Activated CD8-positive, alpha-beta T cell treated with anti-CD3 and anti-CD28 coated beads for 36 hours (primary cell): ENCODE results near the gene ZCCHC8. TPM values are rescaled to one million over a fixed set of nuclear protein-coding genes. Genes with fewer than 3 reads are reported as not detected.
"Not testable (repeated sequence)": the region's sequence is repeated elsewhere in the genome, so short reads cannot be mapped to it uniquely, and the experiment has no call there.

Experiments
- ATAC-seq: fragments of 200-7000 bp; cut with Tn5 transposase; one replicate; pipeline ENCODE4 v1.10.0; 2021; ENCODE audit warnings: mild to moderate bottlenecking, moderate library complexity
- CTCF ChIA-PET: fragments of 350-600 bp; sonication (Branson Sonifier 250); formaldehyde crosslinking; loops from one replicate; lab custom pipeline; 2021; ENCODE audit warnings: antibody characterized with exemption; lab: Charles Lee
- POLR2A ChIA-PET: fragments of 350-600 bp; sonication (Branson Sonifier 250); formaldehyde crosslinking; loops from one replicate; lab custom pipeline; 2021; ENCODE audit warnings: antibody characterized with exemption; lab: Charles Lee
- DNase-seq: peaks from one replicate; pipeline ENCODE4 v3.0.0-alpha.2; 2020
- H3K27ac Mint-ChIP-seq: one replicate; pipeline ENCODE4 v1.8.0; 2021; ENCODE audit warnings: mild to moderate bottlenecking, mixed read lengths
- H3K27me3 Mint-ChIP-seq: one replicate; pipeline ENCODE4 v1.8.0; 2021; ENCODE audit warnings: mixed read lengths
- H3K36me3 Mint-ChIP-seq: one replicate; pipeline ENCODE4 v1.8.0; 2021; ENCODE audit warnings: low read depth, mixed read lengths
- H3K4me1 Mint-ChIP-seq: one replicate; pipeline ENCODE4 v1.8.0; 2021; ENCODE audit warnings: low read depth, mixed read lengths
- H3K4me3 Mint-ChIP-seq: one replicate; pipeline ENCODE4 v1.8.0; 2021; ENCODE audit warnings: mild to moderate bottlenecking, moderate library complexity, mixed read lengths
- H3K9me3 Mint-ChIP-seq: one replicate; pipeline ENCODE4 v1.8.0; 2021; ENCODE audit warnings: mixed read lengths
- intact Hi-C: fragments of 100-400 bp; cut with micrococcal nuclease; formaldehyde crosslinking; loops from one replicate; pipeline ENCODE4 v1.10.0; 2022
- total RNA-seq, 2 experiments: library from RNA; stranded (reverse); gene quantifications; one replicate each; pipeline ENCODE4 v1.2.3, GENCODE V29; 2021
- TF ChIP-seq, protein P1 (sequence below): fragments of 200-600 bp; IDR thresholded peaks from one replicate; pipeline ENCODE4 v1.8.0; 2022; ENCODE audit warnings: antibody characterized with exemption, mild to moderate bottlenecking

The ZCCHC8 gene
- total RNA-seq, 2 experiments from 2014 or later, result 28.0 to 28.5 TPM

DNA sequence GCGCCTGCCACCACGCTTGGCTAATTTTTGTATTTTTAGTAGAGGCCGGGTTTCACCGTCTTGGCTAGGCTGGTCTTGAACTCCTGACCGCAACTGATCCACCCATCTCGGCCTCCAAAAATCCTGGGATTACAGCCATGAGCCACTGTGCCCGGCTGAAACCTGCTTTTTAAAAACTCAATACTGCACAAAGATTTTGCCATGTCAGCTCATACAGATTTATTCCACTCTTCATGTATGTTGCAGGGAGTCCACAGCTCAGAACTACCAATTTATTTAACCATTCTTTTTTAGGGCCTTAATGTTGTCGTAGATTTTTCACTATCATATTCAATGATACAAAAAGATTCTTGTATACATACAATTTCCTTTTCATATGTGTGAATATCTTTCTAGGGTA, 20.0 kb downstream of the ZCCHC8 start:
- Mint-ChIP-seq H3K4me3 (no peak overlapping the region), H3K36me3 (peaks cover 59% of the 10 kb centered on the region), H3K4me1 (peaks cover 17% of the 10 kb centered on the region), H3K27ac (no peak overlapping the region), H3K9me3 (no peaks in the 10 kb centered on the region), H3K27me3 (no peaks in the 10 kb centered on the region)
- TF ChIP-seq, protein P1, sequence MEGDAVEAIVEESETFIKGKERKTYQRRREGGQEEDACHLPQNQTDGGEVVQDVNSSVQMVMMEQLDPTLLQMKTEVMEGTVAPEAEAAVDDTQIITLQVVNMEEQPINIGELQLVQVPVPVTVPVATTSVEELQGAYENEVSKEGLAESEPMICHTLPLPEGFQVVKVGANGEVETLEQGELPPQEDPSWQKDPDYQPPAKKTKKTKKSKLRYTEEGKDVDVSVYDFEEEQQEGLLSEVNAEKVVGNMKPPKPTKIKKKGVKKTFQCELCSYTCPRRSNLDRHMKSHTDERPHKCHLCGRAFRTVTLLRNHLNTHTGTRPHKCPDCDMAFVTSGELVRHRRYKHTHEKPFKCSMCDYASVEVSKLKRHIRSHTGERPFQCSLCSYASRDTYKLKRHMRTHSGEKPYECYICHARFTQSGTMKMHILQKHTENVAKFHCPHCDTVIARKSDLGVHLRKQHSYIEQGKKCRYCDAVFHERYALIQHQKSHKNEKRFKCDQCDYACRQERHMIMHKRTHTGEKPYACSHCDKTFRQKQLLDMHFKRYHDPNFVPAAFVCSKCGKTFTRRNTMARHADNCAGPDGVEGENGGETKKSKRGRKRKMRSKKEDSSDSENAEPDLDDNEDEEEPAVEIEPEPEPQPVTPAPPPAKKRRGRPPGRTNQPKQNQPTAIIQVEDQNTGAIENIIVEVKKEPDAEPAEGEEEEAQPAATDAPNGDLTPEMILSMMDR, result no peak
- ChIA-PET CTCF (interaction anchor here (1.3 to 1.6 kb wide), 3 partner anchors 9 to 81 kb away, joined by 4 to 7 read pairs (median 7); no protein-coding TSS in a partner anchor), POLR2A (interaction anchor here (1.1 to 3.9 kb wide), 2 partner anchors 19 to 47 kb away, joined by 3 to 17 read pairs; partner anchors contain the start of genes KNTC1 and ZCCHC8)
- DNase-seq (no peak), ATAC-seq (no peak)
- intact Hi-C loops, result no loop called here

DNA sequence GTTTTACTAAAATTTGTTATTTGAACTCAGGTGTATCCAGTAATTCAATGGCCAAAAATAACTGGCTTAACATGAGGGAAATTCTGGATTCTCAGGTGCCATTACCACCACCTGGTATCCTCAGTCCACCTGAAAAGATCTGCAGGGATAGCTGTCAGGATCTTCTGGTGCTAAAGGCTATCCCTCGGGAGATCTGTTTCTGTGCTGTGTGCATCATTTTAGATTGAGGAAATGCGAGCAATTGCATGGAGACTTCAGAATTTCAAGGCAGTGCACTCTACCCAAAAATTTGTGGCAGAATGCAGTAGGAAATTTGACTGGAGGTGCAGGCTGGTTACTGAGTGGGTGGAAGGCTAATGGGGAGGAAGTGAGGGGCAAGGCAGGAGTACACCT, 26.4 kb downstream of the ZCCHC8 start:
- Mint-ChIP-seq H3K4me3 (no peak overlapping the region), H3K27me3 (no peaks in the 10 kb centered on the region), H3K36me3 (peaks cover 52% of the 10 kb centered on the region), H3K9me3 (no peaks in the 10 kb centered on the region), H3K4me1 (peaks cover 30% of the 10 kb centered on the region), H3K27ac (peak overlapping the region; percentile 64)
- intact Hi-C loops, result no loop called here
- DNase-seq, result no peak
- ChIA-PET POLR2A (interaction anchor here (0.6 to 2.0 kb wide), 3 partner anchors 24 to 75 kb away, joined by 3 to 15 read pairs (median 7); no protein-coding TSS in a partner anchor), CTCF (interaction anchor here (1.4 to 6.8 kb wide), 2 partner anchors 75 to 138 kb away, joined by 3 to 209 read pairs; no protein-coding TSS in a partner anchor)
- TF ChIP-seq, protein P1, result no peak
- ATAC-seq, result no peak

DNA sequence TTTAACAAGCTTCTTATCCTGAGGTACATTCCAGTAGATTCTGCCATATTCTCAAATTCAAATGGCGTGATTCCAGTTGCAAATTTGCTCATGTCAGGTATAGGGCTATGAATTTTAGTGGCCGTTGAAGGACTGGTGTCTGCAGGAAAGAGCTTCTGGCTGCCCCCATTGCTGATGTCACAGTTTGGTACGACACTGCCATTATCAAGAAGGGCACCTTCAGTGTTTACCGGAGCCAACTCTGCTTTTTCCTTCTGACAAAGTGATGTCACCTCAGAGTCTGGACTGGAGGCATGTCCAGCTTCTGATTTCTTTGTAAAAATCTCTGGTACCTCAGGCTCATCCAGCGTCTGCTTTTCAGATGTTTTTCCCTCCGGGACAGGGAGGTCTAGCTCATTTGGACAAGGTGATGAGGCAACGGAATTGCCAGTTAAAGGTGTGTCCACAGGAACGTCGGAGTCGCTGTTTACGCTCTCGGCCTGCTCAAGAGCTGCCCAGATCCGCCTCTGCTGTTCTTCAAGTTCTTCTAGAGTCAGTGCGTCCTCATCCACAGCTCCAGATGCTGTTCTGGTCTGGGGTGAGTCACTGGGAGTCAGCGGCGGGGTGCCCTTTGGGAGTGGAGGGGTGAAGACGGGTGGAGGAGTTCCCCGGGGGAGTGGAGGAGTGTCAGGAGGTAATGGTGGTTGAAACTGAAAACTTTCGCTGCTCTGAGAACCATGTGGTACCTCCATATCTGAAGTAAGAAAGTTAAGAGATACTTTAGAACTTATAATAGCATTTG, 27.0 kb downstream of the ZCCHC8 start:
- H3K27me3 Mint-ChIP-seq, result no peaks in the 10 kb centered on the region
- POLR2A ChIA-PET, result interaction anchor here (0.7 to 2.0 kb wide), 5 partner anchors 25 to 74 kb away, joined by 3 to 15 read pairs (median 4); partner anchors contain the start of gene ZCCHC8
- TF ChIP-seq, protein P1, result no peak
- H3K36me3 Mint-ChIP-seq, result peaks cover 50% of the 10 kb centered on the region
- peak overlapping the region; percentile 64 for H3K27ac Mint-ChIP-seq
- intact Hi-C loops, result no loop called here
- peak; percentile 77 for DNase-seq
- peak; percentile 94 for ATAC-seq
- H3K4me3 Mint-ChIP-seq, result no peak overlapping the region
- no peaks in the 10 kb centered on the region for H3K9me3 Mint-ChIP-seq
- CTCF ChIA-PET, result interaction anchor here (0.7 to 6.8 kb wide), 11 partner anchors 12 to 164 kb away, joined by 3 to 209 read pairs (median 3); partner anchors contain the start of gene CLIP1
- peaks cover 30% of the 10 kb centered on the region for H3K4me1 Mint-ChIP-seq

DNA sequence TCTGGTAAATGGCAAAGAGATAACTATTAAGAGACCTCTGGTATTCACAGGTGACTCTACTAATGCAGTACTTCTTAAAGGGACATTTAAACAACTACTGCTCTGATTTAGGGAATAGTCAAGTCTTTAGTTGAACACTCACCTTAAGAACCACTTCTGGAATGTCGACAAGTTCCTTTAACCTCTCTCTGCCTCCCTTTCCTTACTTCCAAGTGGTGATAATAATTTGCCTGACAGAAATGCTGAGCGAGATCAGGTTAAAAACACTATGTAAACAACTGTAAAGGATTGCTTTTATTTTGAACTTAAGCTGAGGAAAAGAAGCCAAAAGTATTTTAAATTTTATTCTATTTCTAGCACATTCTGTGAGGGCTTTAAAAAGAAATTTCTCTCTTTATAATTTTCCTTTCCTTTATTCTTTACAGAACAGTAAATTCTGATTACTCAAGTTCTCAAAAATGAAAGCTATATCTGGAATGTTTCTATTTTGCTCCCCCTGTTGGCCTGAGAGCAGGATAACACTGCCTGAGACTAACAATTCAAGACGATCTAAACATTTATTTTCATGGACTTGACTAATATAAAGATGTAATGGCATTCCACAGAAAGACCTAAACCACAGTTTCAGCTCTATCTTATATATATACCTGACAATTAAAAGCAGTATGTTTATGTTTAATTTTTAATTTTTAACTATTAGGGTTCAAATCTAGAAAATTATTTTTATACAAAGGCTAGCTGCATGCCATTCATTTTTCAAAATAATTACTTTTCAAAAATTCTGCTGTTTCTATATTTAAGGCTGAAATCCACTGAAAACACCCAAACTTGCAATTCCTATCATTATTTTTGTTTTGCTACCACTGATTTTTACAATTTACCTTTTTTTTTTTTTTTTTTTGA, 29.2 kb downstream of the ZCCHC8 start:
- Mint-ChIP-seq H3K36me3 (peaks cover 37% of the 10 kb centered on the region), H3K9me3 (no peaks in the 10 kb centered on the region), H3K27me3 (no peaks in the 10 kb centered on the region), H3K4me1 (peaks cover 30% of the 10 kb centered on the region), H3K4me3 (no peak overlapping the region), H3K27ac (peak overlapping the region; percentile 32)
- intact Hi-C loops, result loop anchor here (1.0 to 2.0 kb wide), 2 partner anchors 49 to 72 kb away; partner anchors contain the start of gene CLIP1
- no peak for DNase-seq
- ATAC-seq, result peak; percentile 53
- ChIA-PET POLR2A (interaction anchor here (0.6 to 1.6 kb wide), 4 partner anchors 10 to 72 kb away, joined by 3 to 8 read pairs (median 4); no protein-coding TSS in a partner anchor), CTCF (interaction anchor here (0.6 to 6.8 kb wide), 53 partner anchors 9 to 287 kb away, joined by 3 to 209 read pairs (median 4); partner anchors contain the start of genes CLIP1, DENR and ZCCHC8)
- TF ChIP-seq, protein P1, result peak; percentile 84

DNA sequence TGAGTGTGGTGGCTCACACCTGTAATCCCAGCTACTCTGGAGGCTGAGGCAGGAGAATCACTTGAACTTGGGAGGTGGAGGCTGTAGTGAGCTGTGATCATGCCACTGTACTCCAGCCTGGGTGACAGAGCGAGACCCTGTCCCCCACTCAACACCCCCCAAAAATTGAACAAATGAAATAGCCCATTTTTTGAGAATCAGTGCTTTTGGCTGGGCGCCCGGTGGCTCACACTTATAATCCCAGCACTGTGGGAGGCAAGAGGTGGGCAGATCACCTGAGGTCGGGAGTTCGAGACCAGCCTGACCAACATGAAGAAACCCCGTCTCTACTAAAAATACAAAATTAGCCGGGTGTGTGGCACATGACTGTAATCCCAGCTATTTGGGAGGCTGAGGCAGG, 30.2 kb downstream of the ZCCHC8 start:
- Mint-ChIP-seq H3K36me3 (peaks cover 27% of the 10 kb centered on the region), H3K4me1 (peaks cover 27% of the 10 kb centered on the region)
- intact Hi-C loops, result loop anchor here (2.0 kb wide), 1 partner anchor 48 kb away; the partner anchor contains the start of gene CLIP1
- H3K4me3 Mint-ChIP-seq, H3K9me3 Mint-ChIP-seq, DNase-seq, H3K27ac Mint-ChIP-seq, H3K27me3 Mint-ChIP-seq, ATAC-seq: not testable (repeated sequence)
- ChIA-PET CTCF (interaction anchor here (0.6 to 6.8 kb wide), 16 partner anchors 9 to 143 kb away, joined by 3 to 209 read pairs (median 8); partner anchors contain the start of genes CLIP1 and ZCCHC8), POLR2A (interaction anchor here (1.4 to 1.6 kb wide), 3 partner anchors 9 to 226 kb away, joined by 3 to 8 read pairs (median 5); no protein-coding TSS in a partner anchor)

DNA sequence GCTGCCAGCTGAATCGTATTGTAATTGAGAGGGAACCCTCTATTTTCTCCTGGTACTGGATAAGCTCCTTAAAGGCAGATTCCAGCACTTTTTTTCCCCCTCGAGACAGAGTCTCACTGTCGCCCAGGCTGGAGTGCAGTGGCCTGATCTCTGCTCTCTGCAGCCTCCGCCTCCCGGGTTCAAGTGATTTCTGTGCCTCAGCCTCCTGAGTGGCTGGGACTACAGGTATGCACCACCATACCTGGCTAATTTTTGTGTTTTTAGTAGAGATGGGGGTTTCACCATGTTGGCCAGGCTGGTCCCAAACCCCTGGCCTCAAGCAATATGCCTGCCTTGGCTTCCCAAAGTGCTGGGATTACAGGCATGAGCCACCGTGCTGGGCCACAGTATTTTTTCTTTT, 30.9 kb downstream of the ZCCHC8 start:
- H3K9me3 Mint-ChIP-seq, H3K4me3 Mint-ChIP-seq, ATAC-seq, H3K27ac Mint-ChIP-seq, H3K27me3 Mint-ChIP-seq, DNase-seq: not testable (repeated sequence)
- Mint-ChIP-seq H3K36me3 (peaks cover 22% of the 10 kb centered on the region), H3K4me1 (peaks cover 21% of the 10 kb centered on the region)
- ChIA-PET CTCF (interaction anchor here (4.3 to 6.8 kb wide), 2 partner anchors 8 to 71 kb away, joined by 28 to 209 read pairs; no protein-coding TSS in a partner anchor), POLR2A (interaction anchor here (0.5 to 1.6 kb wide), 2 partner anchors 24 to 225 kb away, joined by 3 to 5 read pairs; no protein-coding TSS in a partner anchor)
- intact Hi-C loops, result loop anchor here (2.0 kb wide), 1 partner anchor 47 kb away; the partner anchor contains the start of gene CLIP1
